KOPT-K1 (cell line): ENCODE measurements around the gene PPEF1.

Experiments used
- H3K27ac ChIP-seq: fragments of 200-600 bp; sonication (generic); 2 replicates; pipeline ENCODE4 v1.5.1; 2016; ENCODE audit warnings: antibody characterized with exemption, mild to moderate bottlenecking, low read depth, low read length; ENCODE audit not compliant: poor library complexity, severe bottlenecking
- H3K36me3 ChIP-seq: fragments of 200-600 bp; sonication (generic); 2 replicates; pipeline ENCODE4 v1.5.1; 2017; ENCODE audit warnings: antibody characterized with exemption, mild to moderate bottlenecking, low read length, moderate library complexity; ENCODE audit not compliant: insufficient read depth
- H3K9me3 ChIP-seq: fragments of 200-600 bp; sonication (generic); 2 replicates; pipeline ENCODE4 v1.5.1; 2017; ENCODE audit warnings: antibody characterized with exemption, low read length, mild to moderate bottlenecking; ENCODE audit not compliant: insufficient read depth, poor library complexity, severe bottlenecking

The PPEF1 gene

GRCh38 chrX:18707426-18708049, at the start of gene PPEF1:
PPEF1 (plus strand) TSS chrX:18707645; CDS start chrX:18707781, 136 bp downstream.
- Histone ChIP-seq H3K9me3 (no peaks in the 10 kb centered on the region), H3K27ac (no peak within 1 kb of the TSS), H3K36me3 (no peaks in the 10 kb centered on the region)

- Histone ChIP-seq H3K27ac (no peak overlapping the region), H3K9me3 (no peaks in the 10 kb centered on the region), H3K36me3 (no peaks in the 10 kb centered on the region)
Measured at GRCh38 chrX:18661273-18661672, 46.2 kb upstream of the PPEF1 start.

- Histone ChIP-seq H3K27ac (no peak overlapping the region), H3K9me3 (no peaks in the 10 kb centered on the region), H3K36me3 (no peaks in the 10 kb centered on the region)
Measured at GRCh38 chrX:18664947-18665346, 42.5 kb upstream of the PPEF1 start.

GRCh38 chrX:18666614-18667013, 40.8 kb upstream of the PPEF1 start:
- Histone ChIP-seq H3K36me3 (no peaks in the 10 kb centered on the region), H3K27ac (no peak overlapping the region)

GRCh38 chrX:18668071-18668835, 39.2 kb upstream of the PPEF1 start:
- H3K9me3 ChIP-seq, result no peaks in the 10 kb centered on the region
- H3K36me3 ChIP-seq, result no peaks in the 10 kb centered on the region
- H3K27ac ChIP-seq, result no peak overlapping the region

More at GRCh38 chrX:18666614-18667013, 40.8 kb upstream of the PPEF1 start:
- no peaks in the 10 kb centered on the region for H3K9me3 ChIP-seq

- Histone ChIP-seq H3K36me3 (no peaks in the 10 kb centered on the region), H3K27ac (no peak within 1 kb of the TSS), H3K9me3 (no peaks in the 10 kb centered on the region)
Measured at GRCh38 chrX:18672008-18672407, 35.4 kb upstream of the PPEF1 start, which contains the start of gene RS1. RS1 (minus strand) TSS chrX:18672108; CDS start chrX:18672068, 40 bp downstream.

GRCh38 chrX:18674417-18674787, 33.0 kb upstream of the PPEF1 start:
- H3K36me3 ChIP-seq, result no peaks in the 10 kb centered on the region
- H3K27ac ChIP-seq, result peak overlapping the region; percentile 33
- H3K9me3 ChIP-seq, result no peaks in the 10 kb centered on the region

GRCh38 chrX:18674788-18675735, 32.4 kb upstream of the PPEF1 start:
- Histone ChIP-seq H3K27ac (peak overlapping the region; percentile 79), H3K36me3 (no peaks in the 10 kb centered on the region), H3K9me3 (no peaks in the 10 kb centered on the region)

GRCh38 chrX:18676050-18676449, 31.4 kb upstream of the PPEF1 start:
- H3K36me3 ChIP-seq, result no peaks in the 10 kb centered on the region
- no peaks in the 10 kb centered on the region for H3K9me3 ChIP-seq
- no peak overlapping the region for H3K27ac ChIP-seq

GRCh38 chrX:18676470-18676869, 31.0 kb upstream of the PPEF1 start:
- Histone ChIP-seq H3K9me3 (no peaks in the 10 kb centered on the region), H3K27ac (no peak overlapping the region), H3K36me3 (no peaks in the 10 kb centered on the region)

- Histone ChIP-seq H3K9me3 (no peaks in the 10 kb centered on the region), H3K36me3 (no peaks in the 10 kb centered on the region), H3K27ac (no peak overlapping the region)
Measured at GRCh38 chrX:18677161-18677869, 30.1 kb upstream of the PPEF1 start.

GRCh38 chrX:18681996-18682395, 25.4 kb upstream of the PPEF1 start:
- no peaks in the 10 kb centered on the region for H3K9me3 ChIP-seq
- H3K36me3 ChIP-seq, result no peaks in the 10 kb centered on the region
- H3K27ac ChIP-seq, result no peak overlapping the region

GRCh38 chrX:18682979-18683387, 24.5 kb upstream of the PPEF1 start:
- no peaks in the 10 kb centered on the region for H3K9me3 ChIP-seq
- H3K27ac ChIP-seq, result no peak overlapping the region
- no peaks in the 10 kb centered on the region for H3K36me3 ChIP-seq

GRCh38 chrX:18687856-18688495, 19.5 kb upstream of the PPEF1 start:
- Histone ChIP-seq H3K27ac (no peak overlapping the region), H3K36me3 (no peaks in the 10 kb centered on the region), H3K9me3 (no peaks in the 10 kb centered on the region)
